Suppressor macrophage treated with lipopolysaccharide for 4 hours (primary cell): Measurements from ENCODE around the gene CTNNA3.
A peak's percentile ranks its signal among the peaks of the same experiment; 100 is the strongest.

Experiments
- DNase-seq: peaks from one replicate; pipeline ENCODE4 v3.0.0-alpha.2; 2020

The CTNNA3 gene

DNA sequence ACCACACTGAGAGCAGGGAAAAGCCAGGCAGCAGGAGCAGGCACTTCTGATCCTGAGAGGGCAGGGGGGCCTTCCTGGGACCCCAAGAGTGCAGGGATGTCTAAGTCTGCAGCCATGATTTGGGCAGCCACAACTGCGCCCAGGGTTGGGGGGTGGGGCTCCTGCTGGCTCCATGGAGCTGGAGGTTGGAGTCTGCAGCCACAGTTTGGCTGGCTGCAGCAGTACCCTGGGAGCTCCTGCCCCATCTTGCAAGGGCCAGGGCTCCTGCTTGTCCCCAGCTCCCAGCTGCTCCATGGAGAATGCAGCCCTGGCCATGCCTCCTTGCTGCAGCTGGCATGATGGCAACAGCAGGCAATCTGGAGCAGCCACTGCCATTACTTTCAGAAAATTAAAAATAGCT, 1449.8 kb downstream of the CTNNA3 start:
- no peak for DNase-seq

DNA sequence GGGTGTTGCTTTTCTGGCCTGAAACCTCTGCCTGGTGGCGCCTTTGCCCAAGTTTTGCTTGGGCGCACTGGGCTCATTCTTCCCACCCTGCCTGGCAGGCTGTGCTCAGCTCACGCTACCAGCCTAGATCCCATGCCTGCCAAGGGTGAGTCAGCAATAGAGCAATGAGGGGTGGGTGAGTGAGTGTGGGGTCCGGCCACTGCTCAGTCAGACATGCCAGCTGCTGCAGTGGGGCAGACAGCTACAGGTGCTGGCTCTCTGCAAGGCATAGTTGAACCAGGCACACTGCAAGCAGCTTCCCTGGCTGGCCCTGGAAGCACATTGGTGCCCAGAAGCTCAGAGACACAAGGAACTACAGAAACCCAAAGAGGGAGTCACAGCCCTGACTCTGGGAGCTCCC, 1451.0 kb downstream of the CTNNA3 start:
- no peak for DNase-seq

DNA sequence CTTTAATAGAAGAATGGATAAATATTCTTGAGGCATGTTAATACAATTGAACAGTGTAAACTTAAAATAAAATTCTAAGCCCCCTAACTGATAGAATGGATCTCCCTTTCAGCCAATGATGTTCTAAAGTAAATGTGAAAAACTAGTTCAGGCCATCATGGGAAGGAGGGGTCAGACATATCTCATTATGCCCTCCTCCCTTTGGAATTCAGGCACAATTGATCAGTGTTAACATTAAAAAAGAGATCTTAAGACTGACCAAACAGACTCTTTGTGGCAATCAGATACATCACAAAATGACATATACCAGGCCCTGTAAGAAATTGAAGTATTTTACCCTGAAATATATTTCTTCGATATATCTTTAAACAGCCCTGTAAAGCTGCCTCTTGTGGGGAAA, 1453.1 kb downstream of the CTNNA3 start:
- DNase-seq, result no peak

DNA sequence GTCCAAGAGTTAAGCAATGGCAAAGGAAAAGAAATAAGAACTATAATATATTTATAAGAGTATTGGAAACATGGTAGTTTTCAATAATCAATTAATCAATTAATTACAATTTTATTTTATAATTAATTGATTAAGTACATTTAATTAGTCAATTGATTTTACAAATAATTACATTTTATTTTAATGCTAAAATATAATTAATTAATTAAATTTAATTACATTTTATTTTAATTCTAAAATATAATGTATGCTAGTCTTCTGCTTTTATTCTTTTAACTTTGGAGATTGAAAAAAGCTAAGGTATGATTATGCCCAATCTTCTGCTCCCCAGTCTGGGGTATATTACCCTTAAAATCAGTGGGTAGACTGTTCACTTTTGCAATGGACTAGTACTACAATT, 1456.9 kb downstream of the CTNNA3 start:
- no peak for DNase-seq

DNA sequence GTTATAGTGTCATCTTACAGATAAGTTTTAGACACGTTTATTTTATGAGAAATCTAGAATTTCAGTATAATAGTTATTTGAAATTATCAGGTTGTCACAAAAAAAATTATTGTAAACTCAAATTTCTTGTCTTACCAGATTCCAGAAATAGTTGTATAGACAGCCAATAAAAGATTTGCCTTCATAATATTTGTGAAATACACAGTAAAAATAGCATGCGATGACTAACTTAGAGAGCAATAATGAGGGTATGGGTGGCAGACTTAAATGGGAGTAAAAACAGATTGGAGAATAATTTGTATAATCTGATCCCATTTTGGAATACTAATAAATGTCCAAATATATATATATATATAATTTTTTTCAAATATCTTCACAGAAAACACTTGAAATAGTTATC, 1457.7 kb downstream of the CTNNA3 start:
- no peak for DNase-seq

DNA sequence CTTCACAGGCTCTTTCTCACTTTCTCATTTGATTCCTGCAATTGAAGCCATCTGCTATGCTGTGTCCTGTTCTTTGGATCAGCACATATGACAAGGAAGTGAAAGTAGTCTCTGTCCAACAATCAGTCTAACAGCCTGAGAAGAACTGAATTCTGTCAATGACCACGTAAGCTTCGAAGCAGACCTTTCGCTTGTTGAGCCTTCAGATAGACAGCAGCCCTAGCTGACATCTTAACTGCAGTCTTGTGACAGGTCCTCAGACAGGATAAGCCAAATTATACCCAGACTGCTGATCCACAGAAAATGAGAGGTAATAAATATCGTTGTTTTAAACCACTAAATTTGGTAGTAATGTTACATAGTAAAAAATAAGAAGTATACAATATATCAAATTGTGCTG, 1461.1 kb downstream of the CTNNA3 start:
- no peak for DNase-seq

DNA sequence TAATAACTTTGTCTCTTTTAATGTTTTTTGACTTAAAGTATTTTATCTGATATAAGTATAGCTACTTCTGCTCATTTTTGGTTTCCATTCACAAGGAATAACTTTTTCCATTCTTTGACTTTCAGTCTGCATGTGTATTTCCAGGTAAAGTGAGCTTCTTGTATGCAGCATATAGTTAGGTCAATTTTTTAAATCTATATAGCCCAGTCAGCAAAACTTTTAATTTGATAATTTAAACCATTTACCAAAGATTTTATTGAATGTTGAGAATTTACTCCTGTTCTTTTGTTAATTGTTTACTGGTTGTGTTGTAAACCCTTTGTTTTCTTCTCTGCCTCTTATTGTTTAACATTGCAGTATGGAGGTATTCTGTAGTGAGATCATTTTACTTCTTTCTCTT, 1467.1 kb downstream of the CTNNA3 start:
- no peak for DNase-seq

DNA sequence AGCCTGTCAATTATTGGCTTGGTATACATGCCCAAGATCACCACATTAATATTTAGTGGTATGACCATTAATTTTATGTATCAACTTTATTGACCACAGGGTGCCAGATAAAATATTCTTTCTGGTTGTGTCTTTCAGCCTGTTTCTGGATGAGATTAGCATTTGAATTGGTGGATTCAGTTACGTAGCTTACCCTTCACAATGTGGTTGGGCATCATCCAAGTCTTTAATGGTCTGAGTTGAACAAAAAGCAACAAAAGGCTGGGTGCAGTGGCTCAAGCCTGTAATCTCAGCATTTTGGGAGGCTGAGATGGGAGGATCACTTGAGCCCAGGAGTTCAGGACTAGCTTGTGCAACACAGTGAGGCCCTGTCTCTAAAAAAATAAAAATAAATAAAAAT, 1472.3 kb downstream of the CTNNA3 start:
- no peak for DNase-seq

DNA sequence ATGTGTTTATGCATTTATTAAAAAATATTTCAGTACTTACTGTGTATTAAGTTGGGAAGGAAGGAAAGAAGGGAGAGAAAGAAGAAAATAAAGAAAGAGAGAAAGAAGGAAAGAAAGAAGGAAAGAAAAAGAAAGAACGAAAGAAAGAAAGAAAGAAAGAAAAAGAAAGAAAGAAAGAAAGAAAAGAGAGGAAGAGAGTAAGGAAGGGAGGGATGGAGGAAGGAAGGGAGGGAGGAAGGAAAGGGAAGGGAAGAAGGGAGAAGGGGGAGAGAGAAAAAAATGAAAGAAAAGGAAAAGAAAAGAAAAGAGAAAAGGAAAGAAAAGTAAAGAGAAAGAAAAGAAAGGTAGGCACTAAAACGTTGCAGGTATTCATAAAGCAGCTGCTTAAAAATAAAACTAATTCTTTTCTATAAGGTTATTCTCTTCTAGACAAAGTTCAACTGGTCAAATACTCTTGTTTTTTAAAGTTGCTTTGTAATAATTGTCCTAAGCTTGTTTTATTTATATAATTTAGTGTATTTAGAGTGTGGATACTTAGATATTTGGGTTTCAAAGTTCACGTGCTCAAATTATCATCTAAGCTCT, 1473.4 kb downstream of the CTNNA3 start:
- no peak for DNase-seq

DNA sequence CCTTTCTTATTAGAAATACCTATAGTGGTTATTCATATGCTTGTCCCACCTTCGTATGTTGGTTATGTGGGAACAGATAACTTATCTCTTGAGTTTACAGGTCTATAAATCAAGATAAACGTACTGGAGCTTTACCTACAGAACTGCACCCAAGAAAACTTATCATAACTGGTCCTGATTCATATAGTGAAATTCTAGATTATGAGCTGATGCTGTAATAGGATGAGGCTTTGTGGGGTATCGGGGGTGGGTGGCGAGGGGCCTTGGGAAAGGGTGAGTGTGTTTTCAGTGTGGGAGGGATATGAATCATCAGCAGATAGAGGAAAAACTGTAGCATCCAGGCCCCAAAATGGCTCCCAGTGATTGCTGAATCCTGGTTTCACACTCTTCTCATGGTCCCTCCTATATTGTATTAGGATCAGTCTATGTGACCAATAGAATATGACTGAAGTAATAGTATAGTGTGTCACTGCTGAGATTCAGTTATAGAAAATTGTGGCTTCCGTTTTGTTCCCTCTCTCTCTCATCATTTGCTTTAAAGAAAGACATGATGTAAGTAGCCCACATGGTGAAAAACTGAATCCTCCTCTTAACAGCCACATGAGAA, 1476.9 kb downstream of the CTNNA3 start:
- DNase-seq, result no peak

DNA sequence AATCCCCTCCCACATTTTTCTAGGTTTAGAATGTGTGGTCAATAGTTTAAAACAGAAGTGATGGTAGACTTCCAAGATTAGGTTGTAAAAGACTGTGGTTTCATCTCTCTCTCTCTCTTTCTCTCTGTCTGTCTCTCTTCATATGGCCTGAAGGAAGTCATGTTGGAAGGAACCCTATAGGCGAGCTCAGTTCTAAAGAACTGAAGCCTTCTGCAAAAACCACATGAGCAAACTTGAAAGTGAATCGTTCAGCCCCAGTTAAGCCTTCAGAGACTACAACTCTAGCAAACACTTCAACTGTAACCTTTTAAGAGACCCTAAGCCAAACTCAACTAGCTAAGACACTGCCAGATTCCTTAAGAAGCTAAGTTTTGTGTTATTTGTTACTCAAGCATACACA, 1477.7 kb downstream of the CTNNA3 start:
- no peak for DNase-seq

DNA sequence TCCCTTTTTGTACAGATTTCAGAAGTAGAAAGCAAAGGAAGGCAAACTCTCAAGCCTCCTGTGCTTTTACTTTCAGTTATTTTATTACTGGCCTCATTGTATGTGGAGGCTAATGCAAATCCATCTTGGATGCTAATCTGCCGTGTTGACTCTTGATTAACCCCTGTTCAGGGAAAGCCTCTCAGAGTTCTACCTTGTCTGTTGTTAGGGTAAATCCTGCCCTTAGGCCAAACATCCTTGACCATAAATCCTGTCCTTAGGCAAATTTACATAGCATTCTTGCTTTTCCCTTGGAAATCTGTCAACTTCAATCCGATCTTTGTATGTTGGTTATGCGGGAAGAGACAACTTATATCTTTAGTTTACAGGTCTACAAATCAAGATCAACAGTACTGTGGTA, 1480.1 kb downstream of the CTNNA3 start:
- no peak for DNase-seq

DNA sequence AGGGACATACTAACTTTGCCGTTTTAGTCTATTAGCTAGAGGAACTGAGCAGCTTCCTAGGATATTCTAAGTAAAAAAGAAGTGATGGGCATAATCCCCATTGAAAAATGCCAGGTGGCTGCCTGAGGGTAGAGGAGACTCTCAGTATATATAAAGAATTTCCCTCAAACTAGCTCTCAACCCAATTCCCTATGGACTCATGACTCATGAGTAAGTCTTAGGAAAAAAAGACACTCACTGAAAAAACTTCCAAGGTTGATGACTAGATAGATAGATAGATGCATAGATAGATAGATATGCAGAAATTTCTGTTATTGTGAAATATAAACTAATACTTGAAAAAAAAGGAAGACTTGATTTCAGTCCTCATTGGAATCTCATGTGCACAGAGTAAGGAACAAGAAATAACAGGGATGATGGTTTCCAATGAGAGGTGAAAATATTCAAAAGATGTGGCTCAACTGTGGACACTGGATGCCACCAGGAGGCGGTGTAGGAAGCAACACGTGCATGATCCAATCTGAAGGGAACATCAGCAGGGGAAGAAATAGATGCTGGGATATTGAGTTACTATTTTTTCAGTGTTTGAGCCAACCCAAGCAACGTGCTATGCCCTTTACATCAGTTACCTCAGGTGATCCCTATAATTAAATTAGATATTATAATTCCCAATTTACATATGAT, 1481.1 kb downstream of the CTNNA3 start:
- DNase-seq, result no peak

DNA sequence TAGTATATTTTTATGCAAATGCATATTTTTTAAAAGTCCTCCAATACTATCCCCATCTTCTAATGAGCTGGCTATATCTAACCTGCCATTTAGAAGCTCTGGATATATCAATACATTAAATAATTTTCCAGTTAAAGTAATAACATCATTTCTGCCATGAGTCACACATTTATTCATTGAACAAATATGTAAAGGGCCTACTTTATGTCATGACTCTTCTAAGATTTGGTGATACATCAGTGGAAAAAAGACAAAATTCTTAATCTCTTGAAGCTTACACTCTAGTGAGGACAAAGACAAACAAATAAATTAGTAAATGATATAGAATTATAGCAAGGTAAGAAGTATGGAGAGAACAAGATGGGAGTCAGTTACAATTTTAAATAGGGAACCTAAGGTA, 1487.0 kb downstream of the CTNNA3 start:
- no peak for DNase-seq

DNA sequence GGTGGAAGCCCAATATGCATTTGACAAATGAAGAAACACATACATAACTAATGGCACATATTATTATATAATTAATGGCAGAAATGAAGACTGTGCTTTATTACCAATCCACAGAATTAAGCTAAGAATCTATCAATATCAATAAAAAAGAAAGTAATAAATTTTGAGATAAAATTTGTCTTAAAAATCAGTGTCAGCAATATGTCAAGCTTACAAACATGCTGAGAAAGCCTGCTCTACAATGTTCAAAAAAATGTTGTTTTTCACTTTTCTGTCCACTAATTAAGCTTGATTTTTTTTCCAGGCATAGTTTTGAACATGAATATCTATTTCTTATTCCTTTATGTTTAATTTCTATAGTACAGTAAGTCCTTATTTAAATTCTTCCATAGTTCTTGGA, 1491.2 kb downstream of the CTNNA3 start:
- DNase-seq, result no peak

DNA sequence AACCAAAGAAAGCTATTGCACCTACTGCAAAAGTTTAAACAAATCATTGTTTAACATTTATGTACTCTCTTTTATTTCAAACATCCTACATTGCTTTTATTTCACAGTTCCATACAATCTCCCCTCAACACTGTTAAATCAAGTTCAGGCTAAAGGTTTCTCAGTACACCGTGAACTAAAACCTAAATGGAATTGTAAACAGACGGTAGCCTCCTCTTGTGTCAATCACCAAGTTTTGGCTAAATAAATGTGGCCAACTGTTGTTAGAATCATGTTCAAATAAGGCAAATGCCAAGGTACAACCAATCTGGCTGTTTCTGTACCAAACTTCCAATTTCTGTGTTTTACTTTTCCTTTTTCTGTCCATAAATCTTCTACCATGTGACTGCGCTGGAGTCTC, 1493.9 kb downstream of the CTNNA3 start:
- no peak for DNase-seq

DNA sequence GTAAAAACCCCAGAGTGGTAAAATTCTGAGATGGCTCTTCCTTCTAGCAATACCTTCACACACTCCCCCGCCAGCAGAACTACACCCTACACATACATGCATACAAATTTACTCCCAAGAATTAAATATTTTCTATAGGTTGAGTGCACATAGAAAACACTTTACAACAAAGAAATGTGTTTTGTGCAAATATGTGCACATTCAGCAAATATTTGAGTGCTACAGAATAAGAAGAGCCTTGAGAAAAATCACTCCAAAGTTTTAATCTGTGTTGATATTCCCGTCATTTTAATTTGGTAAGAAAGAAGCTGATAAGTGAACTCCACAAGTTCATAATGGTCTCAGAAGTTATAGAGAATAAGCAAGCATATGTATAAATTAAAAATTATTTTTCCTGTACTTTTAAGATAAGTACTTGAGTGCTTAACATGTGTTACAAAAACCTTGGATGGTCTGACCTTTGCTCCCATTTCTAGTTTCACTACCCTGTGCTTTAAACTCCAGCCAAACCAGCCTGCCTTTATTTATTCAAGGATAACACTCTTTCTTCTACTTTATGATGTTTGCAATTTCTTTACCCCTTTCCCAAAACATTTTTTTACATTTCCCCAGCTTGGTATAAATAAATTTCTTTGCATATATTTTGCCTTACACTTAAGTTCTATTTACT, 1503.7 kb downstream of the CTNNA3 start:
- DNase-seq, result no peak

DNA sequence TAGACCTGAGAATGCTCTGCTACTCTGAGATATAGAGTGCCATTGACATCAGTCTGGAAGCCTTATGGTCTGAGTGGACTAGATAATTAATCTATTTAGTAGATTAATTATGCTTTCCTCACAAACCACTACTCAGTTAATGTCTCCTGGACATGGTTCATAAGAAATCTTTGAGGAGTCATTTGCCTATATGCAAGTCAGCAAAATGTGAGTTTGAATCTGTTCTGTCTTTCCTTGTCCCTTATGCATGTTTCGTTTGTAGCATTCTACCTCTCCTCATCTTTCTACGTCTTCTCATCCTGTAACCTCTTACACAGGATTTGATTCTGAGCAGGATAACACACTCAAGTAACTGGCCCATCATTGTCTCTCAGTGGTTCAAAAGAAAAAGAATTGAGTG, 1505.6 kb downstream of the CTNNA3 start:
- no peak for DNase-seq

DNA sequence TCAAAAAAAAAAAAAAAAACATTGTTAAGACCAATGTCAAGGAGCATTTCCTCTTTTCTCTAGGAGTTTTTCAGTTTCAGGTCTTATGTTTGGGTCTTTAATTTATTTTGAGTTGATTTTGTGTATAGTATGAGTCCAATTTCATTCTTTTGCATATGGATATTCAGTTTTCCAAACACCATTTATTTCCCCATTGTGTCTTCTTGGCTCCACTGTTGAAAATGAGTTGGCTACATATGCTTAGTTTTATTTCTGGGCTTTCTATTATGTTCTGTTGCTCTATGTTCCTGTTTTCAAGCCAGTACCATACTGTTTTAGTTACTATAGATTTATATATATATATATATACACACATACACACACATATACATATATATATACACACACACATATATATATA, 1506.7 kb downstream of the CTNNA3 start:
- no peak for DNase-seq

DNA sequence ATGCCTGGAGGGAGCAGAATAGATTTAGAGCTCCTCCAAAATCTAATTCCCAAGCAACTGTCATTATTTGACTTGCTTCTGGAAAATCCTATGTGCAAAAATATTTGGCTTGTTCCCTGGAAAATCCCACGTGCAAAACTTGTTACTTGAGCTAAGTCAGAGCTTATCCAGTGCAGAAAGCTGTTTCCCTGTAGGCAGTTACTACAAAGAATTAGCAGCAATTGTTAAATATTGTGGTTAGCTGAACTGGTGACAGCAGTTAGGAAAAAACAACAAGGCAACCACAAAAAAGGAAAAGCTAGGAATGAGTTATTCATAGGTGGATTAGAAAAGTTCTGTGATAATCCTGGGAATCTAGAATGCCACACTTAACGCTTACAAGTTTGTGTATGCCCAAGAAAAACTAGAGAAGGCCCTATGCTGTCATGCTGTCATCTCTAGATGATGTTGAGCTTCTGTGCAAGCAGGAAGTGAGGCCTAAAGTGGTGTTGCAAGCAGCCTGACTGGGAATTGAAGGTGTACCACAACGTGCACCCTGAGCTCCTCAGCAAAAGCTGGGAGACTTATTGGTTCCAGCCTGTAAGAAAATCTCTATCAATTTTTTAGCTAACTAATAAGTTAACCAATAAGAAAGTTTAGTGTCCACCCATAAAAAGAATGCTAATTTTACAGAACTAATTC, 1508.8 kb downstream of the CTNNA3 start:
- no peak for DNase-seq

DNA sequence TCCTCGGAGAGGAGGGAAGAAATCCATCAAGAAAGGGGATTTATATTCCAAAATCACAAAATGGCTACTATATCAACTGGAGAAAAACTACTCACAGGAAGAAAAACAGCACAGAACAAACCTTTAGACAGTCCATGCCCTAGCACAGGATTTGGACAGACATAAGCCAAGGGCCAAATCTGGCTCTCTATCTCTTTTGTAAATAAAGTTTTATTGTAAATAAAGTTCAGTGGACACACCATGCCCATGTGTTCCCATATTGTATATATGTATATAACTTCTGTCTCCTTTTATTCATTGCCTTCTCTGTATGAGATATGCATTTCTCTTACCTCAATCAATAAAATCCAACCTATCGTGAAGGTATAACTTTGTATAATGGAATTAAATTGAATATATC, 1513.0 kb downstream of the CTNNA3 start:
- no peak for DNase-seq

DNA sequence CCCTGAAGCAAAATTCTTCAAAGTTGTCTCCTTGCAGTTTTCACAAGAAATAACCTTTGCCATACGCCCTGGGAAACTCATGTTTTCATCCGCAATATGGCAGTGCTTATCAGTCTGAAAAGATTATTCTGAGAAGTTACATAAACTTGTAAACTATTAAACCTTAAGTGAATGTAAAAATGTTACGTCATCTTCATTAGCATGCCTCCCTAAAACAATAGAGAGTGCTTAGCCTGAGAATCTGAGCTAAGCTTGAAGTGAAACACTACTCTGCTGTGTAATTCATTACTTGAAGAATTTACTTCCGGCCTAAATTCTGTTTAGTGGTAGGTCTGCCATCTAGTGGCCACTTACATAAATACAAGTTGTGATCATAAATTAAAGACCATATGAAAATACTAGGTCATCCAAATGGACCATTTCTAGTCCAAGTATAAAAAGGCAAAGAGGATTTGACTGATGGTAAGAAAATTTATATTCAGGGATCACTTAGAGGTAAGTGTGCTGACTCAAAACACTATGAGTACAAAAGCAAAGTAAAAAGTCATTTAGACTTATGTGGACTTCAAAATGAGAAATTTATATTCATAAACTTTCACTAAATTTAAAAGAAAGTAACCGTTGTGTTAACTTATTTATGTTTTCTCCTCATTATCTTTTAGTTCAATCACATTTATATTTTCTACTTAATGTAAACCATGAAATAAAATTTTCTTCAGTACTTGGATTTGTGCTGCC, 1515.2 kb downstream of the CTNNA3 start:
- peak; percentile 74 for DNase-seq

DNA sequence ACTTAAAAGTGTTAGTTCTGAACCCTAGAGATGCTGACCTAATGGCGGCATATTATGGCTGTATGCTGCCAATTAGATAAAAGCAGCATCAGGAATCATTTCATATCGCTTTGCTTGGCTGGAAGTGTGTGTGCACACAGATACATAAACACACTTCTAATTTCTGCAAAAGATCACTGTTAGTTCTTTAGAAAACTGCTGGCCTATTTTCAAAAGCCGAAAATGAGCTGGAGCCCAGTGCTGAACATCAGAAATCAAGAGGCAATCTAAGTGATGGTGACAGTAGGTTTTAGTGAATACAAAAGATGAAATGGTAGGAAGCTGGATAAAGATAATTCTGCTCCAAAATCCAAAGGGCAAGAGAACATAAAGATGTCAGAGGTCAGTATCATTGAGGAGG, 1516.0 kb downstream of the CTNNA3 start:
- no peak for DNase-seq
